K562 (cell line): ENCODE measurements around the gene EFHD2.
"Not testable (repeated sequence)": the region's sequence is repeated elsewhere in the genome, so short reads cannot be mapped to it uniquely, and the experiment has no call there.

Experiments used
- CTBP1 ChIP-seq: fragments of 450-650 bp; IDR thresholded peaks from 2 replicates; pipeline ENCODE4 v1.6.1; 2016; ENCODE audit warnings: borderline replicate concordance
- EZH2 ChIP-seq: IDR thresholded peaks from 2 replicates; pipeline ENCODE4 v1.6.1; 2012; ENCODE audit warnings: low read depth, mild to moderate bottlenecking, inconsistent platforms, low read length, borderline replicate concordance
- FOXM1 ChIP-seq, 2 experiments: fragments of 450-650 bp in 1 of 2; sonication (generic) in 1 of 2; formaldehyde crosslinking in 1 of 2; IDR thresholded peaks; 2 replicates each; pipeline versions ENCODE4 v1.6.1 to v1.9.0; 2017 to 2022; ENCODE audit warnings: low read depth in 2 of 2, mild to moderate bottlenecking in 2 of 2, missing genetic modification reagents in 1 of 2, moderate library complexity in 1 of 2
- NFATC3 ChIP-seq: fragments of 450-650 bp; IDR thresholded peaks from 2 replicates; pipeline ENCODE4 v1.6.1; 2017; ENCODE audit warnings: mild to moderate bottlenecking
- SNIP1 ChIP-seq: fragments of 450-650 bp; IDR thresholded peaks from 2 replicates; pipeline ENCODE4 v1.7.1; 2017; ENCODE audit warnings: low read depth, mild to moderate bottlenecking
- TF ChIP-seq, protein P1 (sequence below), 2 experiments: fragments of 450-650 bp; formaldehyde crosslinking in 1 of 2; IDR thresholded peaks; 2 replicates each; pipeline versions ENCODE4 v1.4.0 to v1.6.1; 2014 to 2020; ENCODE audit warnings: mild to moderate bottlenecking in 2 of 2, borderline replicate concordance in 1 of 2, low read depth in 1 of 2
- TF ChIP-seq, protein P2 (sequence below): fragments of 200-600 bp; sonication (generic); IDR thresholded peaks from one replicate; pipeline ENCODE4 v1.6.1; 2012; ENCODE audit warnings: mild to moderate bottlenecking, low read depth, low read length, inconsistent platforms

DNA sequence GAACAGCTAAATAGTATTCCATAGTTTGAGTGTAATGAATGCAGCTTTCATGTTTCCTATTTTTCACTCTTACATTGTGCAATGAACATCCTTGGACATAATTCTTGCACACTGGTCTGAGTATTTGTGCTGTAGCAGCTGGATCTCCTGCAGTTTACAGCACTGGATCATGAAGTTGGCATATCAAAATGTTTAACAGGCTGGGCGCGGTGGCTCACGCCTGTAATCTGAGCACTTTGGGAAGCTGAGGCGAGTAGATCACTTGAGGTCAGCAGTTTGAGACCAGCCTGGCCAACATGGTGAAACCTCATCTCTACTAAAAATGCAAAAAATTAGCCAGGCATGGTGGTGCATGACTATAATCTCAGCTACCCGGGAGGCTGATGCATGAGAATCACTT, 61.4 kb downstream of the EFHD2 start:
- TF ChIP-seq SNIP1; CTBP1; EZH2; NFATC3; FOXM1 (IDR thresholded peaks at IDR 0.05; ENCODE audit: low read depth); FOXM1 (CRISPR knock-in tag; IDR thresholded peaks at IDR 0.05; ENCODE audit: low read depth): not testable (repeated sequence)
- TF ChIP-seq, protein P1, sequence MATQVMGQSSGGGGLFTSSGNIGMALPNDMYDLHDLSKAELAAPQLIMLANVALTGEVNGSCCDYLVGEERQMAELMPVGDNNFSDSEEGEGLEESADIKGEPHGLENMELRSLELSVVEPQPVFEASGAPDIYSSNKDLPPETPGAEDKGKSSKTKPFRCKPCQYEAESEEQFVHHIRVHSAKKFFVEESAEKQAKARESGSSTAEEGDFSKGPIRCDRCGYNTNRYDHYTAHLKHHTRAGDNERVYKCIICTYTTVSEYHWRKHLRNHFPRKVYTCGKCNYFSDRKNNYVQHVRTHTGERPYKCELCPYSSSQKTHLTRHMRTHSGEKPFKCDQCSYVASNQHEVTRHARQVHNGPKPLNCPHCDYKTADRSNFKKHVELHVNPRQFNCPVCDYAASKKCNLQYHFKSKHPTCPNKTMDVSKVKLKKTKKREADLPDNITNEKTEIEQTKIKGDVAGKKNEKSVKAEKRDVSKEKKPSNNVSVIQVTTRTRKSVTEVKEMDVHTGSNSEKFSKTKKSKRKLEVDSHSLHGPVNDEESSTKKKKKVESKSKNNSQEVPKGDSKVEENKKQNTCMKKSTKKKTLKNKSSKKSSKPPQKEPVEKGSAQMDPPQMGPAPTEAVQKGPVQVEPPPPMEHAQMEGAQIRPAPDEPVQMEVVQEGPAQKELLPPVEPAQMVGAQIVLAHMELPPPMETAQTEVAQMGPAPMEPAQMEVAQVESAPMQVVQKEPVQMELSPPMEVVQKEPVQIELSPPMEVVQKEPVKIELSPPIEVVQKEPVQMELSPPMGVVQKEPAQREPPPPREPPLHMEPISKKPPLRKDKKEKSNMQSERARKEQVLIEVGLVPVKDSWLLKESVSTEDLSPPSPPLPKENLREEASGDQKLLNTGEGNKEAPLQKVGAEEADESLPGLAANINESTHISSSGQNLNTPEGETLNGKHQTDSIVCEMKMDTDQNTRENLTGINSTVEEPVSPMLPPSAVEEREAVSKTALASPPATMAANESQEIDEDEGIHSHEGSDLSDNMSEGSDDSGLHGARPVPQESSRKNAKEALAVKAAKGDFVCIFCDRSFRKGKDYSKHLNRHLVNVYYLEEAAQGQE (IDR thresholded peaks at IDR 0.05; ENCODE audit: borderline replicate concordance) = not testable (repeated sequence)
- TF ChIP-seq, protein P1 (CRISPR knock-in tag; IDR thresholded peaks at IDR 0.05; ENCODE audit: low read depth) = not testable (repeated sequence)
- TF ChIP-seq, protein P2, sequence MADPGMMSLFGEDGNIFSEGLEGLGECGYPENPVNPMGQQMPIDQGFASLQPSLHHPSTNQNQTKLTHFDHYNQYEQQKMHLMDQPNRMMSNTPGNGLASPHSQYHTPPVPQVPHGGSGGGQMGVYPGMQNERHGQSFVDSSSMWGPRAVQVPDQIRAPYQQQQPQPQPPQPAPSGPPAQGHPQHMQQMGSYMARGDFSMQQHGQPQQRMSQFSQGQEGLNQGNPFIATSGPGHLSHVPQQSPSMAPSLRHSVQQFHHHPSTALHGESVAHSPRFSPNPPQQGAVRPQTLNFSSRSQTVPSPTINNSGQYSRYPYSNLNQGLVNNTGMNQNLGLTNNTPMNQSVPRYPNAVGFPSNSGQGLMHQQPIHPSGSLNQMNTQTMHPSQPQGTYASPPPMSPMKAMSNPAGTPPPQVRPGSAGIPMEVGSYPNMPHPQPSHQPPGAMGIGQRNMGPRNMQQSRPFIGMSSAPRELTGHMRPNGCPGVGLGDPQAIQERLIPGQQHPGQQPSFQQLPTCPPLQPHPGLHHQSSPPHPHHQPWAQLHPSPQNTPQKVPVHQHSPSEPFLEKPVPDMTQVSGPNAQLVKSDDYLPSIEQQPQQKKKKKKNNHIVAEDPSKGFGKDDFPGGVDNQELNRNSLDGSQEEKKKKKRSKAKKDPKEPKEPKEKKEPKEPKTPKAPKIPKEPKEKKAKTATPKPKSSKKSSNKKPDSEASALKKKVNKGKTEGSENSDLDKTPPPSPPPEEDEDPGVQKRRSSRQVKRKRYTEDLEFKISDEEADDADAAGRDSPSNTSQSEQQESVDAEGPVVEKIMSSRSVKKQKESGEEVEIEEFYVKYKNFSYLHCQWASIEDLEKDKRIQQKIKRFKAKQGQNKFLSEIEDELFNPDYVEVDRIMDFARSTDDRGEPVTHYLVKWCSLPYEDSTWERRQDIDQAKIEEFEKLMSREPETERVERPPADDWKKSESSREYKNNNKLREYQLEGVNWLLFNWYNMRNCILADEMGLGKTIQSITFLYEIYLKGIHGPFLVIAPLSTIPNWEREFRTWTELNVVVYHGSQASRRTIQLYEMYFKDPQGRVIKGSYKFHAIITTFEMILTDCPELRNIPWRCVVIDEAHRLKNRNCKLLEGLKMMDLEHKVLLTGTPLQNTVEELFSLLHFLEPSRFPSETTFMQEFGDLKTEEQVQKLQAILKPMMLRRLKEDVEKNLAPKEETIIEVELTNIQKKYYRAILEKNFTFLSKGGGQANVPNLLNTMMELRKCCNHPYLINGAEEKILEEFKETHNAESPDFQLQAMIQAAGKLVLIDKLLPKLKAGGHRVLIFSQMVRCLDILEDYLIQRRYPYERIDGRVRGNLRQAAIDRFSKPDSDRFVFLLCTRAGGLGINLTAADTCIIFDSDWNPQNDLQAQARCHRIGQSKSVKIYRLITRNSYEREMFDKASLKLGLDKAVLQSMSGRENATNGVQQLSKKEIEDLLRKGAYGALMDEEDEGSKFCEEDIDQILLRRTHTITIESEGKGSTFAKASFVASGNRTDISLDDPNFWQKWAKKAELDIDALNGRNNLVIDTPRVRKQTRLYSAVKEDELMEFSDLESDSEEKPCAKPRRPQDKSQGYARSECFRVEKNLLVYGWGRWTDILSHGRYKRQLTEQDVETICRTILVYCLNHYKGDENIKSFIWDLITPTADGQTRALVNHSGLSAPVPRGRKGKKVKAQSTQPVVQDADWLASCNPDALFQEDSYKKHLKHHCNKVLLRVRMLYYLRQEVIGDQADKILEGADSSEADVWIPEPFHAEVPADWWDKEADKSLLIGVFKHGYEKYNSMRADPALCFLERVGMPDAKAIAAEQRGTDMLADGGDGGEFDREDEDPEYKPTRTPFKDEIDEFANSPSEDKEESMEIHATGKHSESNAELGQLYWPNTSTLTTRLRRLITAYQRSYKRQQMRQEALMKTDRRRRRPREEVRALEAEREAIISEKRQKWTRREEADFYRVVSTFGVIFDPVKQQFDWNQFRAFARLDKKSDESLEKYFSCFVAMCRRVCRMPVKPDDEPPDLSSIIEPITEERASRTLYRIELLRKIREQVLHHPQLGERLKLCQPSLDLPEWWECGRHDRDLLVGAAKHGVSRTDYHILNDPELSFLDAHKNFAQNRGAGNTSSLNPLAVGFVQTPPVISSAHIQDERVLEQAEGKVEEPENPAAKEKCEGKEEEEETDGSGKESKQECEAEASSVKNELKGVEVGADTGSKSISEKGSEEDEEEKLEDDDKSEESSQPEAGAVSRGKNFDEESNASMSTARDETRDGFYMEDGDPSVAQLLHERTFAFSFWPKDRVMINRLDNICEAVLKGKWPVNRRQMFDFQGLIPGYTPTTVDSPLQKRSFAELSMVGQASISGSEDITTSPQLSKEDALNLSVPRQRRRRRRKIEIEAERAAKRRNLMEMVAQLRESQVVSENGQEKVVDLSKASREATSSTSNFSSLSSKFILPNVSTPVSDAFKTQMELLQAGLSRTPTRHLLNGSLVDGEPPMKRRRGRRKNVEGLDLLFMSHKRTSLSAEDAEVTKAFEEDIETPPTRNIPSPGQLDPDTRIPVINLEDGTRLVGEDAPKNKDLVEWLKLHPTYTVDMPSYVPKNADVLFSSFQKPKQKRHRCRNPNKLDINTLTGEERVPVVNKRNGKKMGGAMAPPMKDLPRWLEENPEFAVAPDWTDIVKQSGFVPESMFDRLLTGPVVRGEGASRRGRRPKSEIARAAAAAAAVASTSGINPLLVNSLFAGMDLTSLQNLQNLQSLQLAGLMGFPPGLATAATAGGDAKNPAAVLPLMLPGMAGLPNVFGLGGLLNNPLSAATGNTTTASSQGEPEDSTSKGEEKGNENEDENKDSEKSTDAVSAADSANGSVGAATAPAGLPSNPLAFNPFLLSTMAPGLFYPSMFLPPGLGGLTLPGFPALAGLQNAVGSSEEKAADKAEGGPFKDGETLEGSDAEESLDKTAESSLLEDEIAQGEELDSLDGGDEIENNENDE = not testable (repeated sequence)
